HG02885 (cell line): ENCODE results near the gene DNAJC27.

ENCODE experiments used
- ATAC-seq: cut with Tn5 transposase; IDR thresholded peaks from one replicate; pipeline ENCODE4 v1.9.1; 2021; ENCODE audit warnings: mild to moderate bottlenecking; ENCODE audit not compliant: unreplicated experiment, poor library complexity

DNAJC27 gene

DNA sequence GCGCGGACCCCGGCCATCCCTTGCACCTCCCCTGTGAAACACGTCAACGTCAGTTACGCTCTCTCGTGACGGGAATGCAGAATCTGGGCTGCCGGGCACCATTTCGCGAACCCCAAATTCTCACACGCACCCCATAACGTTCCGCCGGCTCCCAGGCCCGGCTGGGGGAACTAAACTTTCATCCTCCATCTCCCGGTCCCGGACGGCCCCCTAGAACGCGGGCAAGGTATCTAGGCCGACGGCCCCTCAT is 544 bp downstream of the DNAJC27 start:
- no peak for ATAC-seq

DNA sequence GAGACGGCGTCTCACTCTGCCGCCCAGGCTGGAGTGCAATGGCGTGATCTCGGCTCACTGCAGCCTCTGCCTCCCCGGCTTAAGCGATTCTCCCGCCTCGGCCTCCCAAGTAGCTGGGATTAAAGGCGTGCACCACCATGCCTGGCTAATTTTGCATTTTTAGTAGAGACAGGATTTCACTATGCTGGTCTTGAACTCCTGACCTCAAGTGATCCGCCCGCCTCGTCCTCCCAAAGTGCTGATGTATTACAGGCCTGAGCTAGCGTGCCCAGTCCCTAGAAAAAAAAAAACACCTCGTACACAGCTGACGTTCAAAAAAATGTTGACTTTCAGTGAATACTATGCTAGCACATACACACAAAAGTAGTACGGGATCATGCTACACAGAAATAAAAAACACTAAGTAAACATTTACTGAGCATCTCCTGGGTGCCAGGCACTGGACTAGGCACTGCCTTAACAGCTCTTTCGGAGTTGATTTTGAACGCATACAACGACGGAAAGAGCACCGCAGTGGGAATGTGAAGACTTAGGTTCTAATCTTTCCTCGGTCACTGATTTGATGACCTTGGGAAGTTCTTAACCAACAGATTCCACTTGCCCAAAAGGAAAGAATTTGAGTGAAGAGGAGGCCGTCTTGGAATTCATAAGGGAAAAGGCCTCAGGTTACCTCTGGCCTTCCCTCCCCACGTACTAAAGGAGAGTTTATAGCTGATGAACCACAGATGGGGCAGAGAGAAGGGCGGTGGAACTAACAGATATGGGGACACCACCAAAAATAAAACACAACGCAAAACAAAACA is 1.1 kb downstream of the DNAJC27 start:
- no peak for ATAC-seq

DNA sequence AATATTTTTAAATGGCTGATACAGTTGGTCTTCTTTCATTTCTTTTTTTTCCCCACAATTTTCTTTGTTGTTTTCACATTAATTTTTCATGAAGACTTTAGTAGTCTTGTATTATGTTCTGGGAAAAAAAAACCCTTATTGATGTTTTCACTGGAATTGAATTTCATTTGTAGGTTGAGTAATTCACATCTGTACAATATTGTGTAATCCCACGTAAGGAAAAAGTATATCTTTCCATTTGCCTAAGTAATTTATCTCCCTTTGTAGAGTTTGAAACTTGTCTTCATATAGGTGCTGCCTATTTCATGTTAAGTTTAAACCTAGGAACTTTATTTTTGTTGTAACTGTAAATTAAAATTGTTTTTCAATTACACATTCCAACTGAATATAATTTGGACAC is 2.0 kb downstream of the DNAJC27 start:
- ATAC-seq, result no peak

- no peak for ATAC-seq
Observed at GRCh38 chr2:24961903-24962302, 9.9 kb downstream of the DNAJC27 start.

GRCh38 chr2:24959761-24960160 is 12.0 kb downstream of the DNAJC27 start:
- no peak for ATAC-seq

DNA sequence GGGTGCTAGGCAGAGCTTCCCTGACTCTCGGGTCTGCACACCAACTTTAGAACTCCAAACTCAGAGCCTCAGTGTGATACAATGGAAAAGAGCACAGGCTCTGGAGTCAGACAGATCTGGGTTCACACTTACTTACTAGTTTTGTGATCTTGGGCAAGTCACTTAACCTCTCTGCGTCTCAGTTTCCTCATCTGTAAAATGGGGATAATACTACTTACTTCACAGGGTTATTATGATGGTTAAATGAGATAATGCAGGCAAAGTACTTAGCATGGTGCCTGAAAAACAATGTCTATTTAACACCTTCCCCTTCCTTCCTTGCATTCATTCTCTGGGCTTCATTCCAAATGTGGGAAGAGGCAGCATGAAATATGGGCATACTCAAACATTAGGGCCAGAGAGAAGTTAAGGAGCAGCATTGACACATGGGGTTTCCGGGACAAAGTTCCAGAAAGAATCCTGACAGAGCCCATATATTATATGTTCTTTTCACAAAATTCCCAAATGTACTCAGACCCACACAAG is 13.3 kb downstream of the DNAJC27 start:
- no peak for ATAC-seq

DNA sequence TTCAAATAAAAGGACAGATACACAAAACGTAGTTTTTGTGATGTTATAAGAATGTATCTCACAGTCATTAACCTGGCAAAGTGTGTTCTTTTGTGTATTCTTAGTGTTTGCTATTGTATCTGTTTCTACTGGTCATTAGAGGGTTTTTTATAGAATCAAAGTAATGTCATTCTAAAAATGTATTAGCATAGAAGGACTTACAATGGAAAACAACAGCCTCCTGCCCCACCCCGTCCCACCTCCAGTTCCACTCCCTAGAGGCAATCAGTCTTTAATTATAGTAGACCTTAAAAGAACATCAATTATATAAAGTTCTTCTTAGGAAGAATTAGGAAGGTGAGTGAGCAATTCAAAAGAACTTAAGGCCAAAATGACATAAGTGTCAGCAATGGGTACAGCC is 13.8 kb downstream of the DNAJC27 start:
- ATAC-seq, result no peak

GRCh38 chr2:24957221-24957620 is 14.5 kb downstream of the DNAJC27 start:
- ATAC-seq, result no peak

DNA sequence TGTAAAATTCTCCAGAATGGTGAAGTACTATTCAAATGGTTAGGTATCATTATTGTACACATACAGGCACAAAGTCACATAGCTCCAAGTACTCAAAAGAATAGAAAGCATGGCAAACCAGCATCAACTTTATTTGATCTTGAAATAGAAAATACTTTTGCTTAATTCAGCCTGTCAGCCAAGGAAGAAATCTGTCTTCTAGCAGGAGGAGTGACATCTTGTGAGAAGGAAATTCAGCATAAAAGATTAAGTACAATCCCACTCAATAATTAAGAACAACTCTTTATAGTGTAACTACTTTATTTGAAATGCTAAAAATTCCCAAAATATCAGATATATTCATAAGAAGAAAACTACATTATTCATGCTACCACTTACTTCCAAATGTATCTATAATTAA is 15.8 kb downstream of the DNAJC27 start:
- no peak for ATAC-seq

GRCh38 chr2:24955232-24955631 is 16.5 kb downstream of the DNAJC27 start:
- no peak for ATAC-seq

DNA sequence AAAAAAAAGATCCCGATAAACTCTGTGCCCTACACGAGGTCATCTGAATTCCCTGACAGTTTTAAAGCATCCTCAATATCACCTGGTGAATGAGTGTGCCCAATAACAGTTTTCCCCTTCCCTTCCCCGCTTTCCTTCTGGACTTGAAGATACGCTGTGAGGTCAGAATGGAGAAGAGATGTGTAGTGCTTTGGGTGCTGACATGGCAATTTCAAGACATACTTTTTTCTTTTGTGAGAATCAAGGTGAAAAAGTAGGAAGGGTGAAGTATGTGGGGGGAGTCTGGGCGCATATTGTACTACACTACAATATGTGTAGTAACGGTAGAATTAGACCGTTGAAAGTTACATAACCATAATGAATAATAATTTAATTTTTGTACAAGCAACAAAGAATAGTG is 21.7 kb downstream of the DNAJC27 start:
- ATAC-seq, result no peak

DNA sequence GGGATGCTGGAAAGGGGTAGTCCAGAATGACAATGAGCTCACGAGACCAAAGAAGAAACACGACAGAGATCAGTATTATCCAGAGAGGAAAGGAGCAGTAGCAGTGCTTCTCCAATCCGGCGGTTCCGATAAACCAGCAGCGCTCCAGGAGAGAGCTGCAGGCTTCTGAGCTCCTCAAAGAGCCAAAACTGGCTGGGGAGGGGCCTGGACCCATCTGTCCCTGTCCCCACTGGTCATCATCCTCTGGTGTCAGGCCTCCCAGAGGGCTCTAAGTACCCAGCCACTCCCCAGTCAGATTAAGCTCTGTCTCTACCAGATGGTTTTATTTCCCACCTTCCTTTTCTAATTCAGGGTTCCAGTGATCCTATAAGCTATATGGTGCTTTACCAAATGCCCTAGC is 23.2 kb downstream of the DNAJC27 start:
- no peak for ATAC-seq

GRCh38 chr2:24947561-24948157 is 24.1 kb downstream of the DNAJC27 start:
- no peak for ATAC-seq

DNA sequence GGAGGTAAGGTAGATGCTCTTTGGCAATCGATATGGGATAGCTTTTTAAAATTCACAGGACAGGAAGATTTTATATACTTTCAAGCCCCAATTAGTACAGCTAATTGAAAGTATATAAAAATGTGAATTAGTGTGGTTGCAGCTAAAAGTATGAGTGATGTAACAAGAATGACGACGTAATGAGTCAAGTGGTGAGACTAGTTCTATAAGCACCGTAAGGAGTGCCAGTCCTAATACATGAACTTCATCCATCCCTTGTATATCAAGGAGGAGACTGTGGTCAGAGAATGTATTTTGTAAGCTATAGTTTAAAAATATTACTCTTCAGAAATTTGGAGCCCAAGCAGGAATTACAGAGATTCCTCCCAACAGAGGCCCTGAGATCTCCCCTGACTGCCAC is 25.8 kb downstream of the DNAJC27 start:
- no peak for ATAC-seq

DNA sequence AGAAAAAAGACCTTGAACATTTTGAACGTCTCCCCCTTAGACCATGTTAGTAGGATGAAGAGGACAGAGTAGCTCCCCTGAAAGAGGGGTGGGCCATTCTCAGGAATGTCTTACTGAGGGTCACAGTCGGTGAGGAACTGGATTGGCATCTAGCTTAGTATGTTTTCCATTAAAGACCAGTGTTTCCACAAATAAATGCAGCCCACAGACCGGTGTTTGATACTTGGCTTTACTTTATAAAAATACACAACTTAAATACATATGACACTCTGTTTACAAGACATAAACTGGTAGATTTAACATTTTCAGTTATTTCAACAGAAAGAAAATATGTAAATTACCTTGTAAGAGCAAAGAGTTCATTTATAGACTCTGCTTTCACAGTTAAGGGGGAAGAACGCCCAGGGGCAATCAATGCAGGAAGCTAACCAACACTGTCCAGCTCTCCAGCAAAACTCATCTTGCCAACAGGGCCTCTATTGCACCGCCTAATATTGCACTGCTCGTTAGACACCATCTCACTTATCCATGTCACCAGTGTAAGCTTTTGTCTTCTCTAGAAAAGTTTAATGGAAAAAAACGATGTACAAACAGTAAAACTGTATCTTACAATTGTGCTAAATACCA is 28.2 kb downstream of the DNAJC27 start:
- ATAC-seq, result no peak

DNA sequence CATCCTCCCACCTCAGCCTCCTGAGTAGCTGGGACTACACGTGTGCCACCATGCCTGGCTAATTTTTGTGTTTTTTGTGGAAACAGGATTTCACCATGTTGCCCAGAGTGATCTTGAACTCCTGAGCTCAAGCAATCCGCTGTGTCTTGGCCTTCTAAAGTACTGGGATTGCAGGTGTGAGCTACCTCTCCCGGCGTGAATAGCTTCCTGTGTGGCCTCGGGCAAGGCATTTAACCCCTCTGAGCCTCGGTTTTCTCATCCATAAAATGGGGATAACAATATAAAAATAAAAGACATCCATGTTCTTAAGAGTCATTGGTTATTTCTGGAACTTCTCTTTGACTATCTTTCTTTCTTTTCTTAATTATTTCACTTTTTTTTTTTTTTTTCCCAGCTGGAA is 32.4 kb downstream of the DNAJC27 start:
- ATAC-seq, result no peak

DNA sequence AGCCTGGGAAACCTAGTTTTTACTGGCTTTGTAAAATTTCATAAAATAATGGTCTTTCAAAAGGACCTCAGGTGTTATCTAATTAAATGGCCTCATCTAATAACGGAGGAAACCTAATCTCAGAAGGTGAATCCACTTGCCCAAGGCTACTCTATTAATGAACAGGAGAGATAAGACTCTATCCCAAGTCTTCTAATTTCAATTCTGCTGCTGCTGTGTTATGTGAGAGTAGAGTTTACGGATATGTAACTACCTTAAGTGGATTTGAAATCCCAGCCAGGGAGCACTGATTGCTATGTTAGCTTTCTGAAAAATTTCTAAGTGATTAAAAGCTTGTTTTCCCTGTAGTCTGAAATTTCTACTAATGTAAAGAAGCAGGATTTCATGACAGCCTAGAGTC is 34.5 kb downstream of the DNAJC27 start:
- ATAC-seq, result no peak

DNA sequence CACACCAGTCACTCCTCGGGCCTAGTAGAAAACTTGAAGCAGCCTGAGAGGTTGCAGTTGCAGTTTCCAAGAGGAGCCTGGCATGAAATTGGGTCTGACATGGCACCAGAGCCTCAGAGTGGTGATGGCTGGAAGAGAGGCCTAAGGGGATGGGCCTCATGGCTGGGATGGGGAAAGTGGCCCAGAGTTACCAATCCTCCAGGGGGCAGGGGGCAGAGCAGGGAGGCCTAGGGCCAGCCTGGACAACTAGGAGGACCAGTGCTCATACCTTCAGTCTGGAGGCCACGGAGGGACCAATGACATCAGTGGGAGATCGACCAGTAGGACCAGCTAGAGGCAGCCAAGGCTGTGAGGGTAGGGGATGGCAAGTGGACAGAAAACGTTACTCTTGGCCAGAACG is 36.6 kb downstream of the DNAJC27 start:
- ATAC-seq, result no peak

DNA sequence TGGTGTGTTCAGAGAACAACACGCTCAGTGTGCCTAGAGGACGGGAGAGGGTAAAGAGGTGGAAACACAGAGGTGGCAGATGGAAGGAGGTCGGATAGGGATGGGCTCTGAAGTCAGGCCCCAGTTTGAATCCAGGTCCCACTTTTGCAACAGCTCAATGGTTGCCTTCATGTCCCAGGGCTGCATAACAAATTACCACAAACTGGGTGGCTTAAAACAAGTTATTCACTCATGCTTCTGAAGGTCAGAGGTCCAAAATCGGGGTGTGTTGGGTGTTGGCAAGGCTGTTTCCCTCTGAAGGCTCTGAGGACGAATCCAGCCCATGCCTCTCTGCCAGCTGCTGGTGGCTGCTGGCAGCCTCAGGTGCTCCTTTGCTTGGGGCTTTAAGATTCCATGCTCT is 39.0 kb downstream of the DNAJC27 start:
- ATAC-seq, result no peak

GRCh38 chr2:24930768-24931167 is 41.0 kb downstream of the DNAJC27 start:
- peak; percentile 87 for ATAC-seq

GRCh38 chr2:24929230-24929629 is 42.5 kb downstream of the DNAJC27 start:
- no peak for ATAC-seq

GRCh38 chr2:24928036-24928435 is 43.7 kb downstream of the DNAJC27 start:
- no peak for ATAC-seq
